HG03095 (cell line): ENCODE data around the gene ABR.

ENCODE experiments used
- ATAC-seq: cut with Tn5 transposase; IDR thresholded peaks from one replicate; pipeline ENCODE4 v1.9.1; 2021; ENCODE audit warnings: moderate library complexity; ENCODE audit not compliant: unreplicated experiment

ABR gene

DNA sequence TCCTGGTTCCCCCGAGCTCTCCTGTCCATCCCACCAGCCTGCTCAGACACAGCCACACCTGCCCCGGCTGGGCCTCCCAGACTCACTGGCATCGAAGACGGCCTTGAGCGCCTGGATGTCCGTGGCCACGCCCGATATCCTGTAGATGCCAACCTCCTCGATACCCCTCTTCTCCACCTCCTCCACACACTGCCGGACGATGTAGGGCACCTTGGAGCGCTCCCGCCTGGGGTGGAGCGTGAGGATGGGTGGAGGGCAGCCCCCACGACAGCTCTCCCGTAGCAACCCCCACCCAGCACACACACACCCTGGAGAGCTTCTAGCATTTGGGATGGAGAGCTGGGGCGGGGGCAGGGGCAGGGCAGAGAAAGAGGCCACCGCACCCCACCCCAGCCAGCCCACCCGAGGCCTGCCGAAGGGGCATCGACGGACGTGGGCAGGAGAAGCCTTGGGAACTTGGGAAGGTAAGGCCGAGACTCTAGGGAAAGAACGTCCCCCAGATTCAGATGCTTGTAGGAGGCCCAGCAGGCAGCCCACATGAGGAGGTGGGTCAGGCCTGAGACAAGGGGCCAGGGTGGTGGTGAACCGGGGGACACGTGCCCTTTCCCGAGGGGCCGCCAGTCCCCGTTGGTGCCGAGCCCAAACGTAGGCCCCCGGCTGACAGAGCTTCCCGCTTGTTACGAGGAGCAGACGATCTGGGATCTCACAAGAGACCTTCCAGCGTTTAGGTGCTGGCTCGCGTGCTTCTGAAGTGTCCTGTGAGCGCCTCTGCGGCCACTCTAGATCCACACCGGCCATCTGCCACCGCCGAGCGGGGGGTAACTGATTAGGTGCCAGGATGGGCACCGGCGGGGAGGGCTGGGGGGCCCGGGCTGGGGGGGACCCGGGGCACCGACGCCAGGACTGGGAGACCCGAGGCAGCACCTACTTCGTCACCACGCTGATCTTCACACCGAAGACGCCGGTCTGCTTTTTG is 167.7 kb downstream of the ABR start:
- no peak for ATAC-seq

DNA sequence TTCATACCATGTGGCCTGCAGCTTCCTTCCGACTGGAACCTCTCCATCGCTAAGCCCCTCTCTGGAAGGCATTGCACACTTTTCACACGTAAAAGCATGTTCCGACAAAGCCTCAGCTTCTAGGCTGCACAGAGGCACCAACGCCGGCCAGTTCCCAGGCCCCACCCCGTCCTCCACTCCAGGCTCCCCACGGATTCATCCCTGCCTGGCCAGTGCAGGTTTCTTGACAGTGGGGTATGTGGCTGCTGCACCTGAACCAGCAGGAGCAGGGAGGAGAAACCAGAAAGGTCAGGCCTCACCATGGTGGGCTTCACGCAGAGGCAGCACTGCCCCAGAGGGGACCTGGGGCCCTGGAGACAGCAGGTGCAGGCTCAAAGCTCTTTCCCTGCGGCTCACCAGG is 168.6 kb downstream of the ABR start:
- ATAC-seq, result no peak

DNA sequence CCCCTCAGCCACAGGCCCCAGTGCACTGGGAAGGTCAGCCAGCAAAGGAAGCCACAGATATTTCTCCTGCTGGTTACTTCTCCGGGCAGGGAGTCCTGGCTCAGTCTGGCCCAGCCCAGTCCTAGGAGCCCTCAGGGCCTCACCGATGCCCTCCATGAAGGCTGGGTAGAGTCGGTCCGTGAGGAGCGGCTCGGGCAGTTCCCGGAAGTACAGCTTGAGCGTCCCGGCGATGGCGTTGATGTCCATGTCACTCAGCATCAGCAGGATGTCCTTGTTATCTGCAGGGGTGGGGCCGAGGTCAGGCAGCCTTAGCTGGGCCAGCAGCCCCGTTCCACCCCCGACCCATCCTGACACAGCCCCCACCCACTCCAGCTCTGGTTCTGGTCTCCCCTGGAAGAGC is 169.2 kb downstream of the ABR start:
- ATAC-seq, result no peak

DNA sequence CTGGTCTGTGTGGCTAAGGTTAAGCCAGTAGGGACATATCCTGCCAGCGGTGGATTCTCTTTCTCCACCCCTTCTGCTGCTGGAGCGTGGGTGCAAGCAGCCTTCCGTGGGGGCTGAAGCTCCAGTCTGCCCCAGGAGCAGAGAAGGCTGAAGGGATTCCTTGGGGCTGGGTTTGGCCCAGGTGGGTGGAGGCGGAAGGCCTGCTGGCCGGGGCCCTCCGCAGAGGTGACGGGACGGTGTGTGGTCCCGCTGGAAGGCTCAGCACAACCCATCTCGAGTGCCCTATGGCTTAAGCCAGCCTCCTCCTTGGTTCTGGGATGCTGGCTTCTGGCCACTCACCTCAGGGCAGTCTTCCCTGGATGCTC is 169.7 kb downstream of the ABR start:
- ATAC-seq, result no peak

DNA sequence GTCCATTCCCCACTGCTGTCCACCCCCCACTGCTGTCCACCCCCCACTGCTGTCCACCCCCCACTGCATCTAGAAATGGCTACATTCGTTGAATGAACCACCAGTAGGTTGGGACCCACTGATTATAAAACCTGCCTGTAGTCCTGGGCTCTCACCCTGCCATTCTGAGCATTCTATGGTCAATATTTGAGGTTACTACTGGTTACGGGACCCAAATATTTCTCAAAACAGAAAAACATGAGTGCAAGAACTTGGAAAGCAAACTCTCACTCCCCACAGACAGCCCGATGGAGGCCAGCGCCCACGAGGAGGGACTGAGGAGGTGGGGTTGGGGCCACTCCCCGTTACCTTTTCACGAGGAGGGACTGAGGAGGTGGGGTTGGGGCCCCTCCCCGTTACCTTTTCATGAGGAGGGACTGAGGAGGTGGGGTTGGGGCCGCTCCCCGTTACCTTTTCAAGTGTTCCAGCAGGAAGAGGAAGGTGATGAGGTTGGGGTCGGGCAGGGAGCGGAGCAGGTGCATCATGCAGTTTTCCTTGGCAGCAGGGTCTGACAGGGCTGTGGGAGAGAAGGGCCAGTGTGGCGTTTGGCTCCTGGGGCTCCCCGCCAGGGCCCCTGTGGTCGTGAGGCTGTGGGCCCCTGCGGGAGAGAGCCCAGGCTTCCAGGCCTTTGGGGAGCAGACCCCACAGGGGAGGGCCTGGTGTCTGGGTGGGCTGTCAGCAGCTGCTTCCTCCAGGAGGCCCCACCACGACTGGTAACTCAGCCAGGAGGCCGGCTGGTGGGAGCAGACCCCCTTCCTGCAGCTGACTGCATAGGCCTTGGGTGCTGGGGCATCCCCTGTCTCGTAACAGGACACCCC is 170.3 kb downstream of the ABR start:
- no peak for ATAC-seq

DNA sequence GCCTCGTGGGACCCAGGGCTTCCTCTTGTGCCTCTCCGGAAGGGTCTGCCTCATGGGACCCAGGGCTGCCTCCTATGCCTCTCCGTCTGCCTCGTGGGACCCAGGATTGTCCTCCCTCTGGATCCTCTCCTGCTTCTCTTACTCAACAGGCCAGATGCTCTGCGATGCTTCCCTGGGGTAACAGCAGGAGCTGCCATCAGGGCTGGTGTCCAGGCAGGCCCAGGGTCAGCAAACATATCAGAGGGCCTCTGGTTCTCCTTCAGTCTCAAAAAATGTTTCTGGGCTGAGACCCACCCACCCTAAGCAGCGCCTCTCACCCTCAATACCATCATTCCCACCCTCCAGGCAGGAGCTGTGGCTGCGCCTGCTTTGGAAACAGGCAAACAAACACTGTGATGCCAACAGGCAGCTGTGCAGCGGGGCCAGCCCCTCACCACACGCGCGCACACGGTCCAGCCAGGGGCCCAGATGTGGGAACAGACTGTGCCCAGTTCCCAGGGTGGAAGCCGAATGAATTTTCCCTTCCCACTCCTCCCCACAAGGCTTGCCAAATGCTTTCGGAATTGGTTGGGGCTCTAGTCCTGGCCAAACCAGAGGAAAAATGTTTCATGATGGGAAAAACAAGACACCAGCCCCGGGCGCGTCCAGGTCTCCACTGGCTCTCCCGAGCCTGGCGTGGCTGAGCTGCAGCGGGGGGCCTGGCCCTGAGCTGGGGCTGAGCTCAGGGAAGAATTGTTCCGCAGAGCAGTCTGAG is 171.6 kb downstream of the ABR start:
- no peak for ATAC-seq

DNA sequence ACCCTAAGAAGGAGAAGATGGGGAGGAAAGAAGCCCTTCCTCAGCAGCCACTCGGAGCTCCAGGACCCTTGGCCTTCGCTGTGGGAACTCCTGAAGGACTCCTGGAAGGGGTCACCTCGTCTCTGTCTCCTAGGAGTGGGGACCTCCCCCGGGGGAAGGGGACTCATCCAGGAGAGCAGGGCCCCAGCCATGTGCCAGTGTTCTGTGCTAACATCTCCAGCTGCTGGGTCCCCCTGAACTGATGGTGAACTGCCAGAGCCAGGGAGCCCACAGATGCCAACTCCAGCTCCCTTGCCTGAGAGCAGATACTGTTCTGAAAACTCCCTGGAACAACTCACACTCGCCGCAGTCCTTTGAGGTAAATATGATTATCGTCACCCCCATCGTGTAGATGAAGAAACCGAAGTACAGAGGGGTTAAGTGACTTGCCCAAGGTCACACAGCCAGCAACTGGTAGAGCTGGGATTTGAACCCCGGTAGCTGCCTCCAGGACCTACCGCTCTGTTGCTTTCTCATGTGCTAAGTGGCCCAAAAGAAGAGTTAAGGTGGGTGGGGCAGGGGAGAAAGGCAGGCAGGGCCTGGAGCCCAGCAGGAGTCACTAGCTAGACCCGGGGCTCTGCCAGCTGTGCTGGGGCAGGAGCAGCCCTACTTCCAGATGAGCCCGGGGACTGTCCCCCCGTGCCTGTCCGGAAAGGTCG is 172.3 kb downstream of the ABR start:
- ATAC-seq, result no peak

DNA sequence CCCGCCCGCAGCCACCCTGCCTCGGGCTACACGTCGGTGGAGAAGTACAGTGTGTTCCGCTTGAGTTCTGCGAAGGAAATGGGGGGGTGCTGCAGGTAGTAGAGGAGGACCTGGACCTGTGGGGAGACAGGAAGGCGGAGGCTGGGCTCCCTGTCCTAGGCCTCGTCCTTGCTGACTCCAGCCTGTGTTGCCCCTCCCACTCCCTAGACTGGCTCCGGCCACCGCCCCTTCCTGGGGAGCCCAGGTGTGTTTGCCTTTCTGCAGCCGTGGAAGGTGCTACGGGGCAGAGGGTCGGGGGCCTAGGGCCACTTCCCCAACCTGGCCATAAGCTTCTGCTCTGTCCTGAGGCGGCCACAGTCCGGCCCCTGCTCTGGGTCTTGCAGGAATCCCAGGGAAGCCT is 173.7 kb downstream of the ABR start:
- no peak for ATAC-seq

DNA sequence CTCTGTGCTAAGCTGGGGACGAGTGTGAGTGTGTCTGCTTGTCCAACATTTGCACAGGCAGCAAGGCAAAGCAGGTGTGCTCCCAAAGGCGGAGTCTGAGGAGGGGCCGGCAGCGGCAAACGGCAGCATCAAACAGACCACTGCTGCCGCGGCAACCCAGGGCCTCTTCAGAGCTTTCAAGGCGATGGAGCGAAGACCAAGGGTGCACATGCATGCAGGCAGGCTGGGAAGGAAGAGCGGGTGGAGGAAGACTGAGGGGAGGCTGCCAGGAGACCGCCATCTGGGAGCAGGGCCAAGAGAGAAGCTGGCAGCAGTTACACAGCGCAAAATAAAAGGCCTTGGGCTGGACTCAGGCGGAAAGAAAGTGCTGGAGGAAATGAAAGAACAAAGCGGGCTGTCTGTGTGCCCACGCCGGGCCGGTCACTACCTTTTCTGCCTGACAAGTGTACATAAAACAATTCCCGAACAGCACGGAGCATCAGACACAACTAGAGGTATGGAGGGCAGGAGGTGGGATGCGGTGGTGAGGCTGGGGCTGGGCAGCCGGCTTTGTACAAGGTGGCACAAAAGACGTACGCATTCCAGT is 174.3 kb downstream of the ABR start:
- ATAC-seq, result no peak

DNA sequence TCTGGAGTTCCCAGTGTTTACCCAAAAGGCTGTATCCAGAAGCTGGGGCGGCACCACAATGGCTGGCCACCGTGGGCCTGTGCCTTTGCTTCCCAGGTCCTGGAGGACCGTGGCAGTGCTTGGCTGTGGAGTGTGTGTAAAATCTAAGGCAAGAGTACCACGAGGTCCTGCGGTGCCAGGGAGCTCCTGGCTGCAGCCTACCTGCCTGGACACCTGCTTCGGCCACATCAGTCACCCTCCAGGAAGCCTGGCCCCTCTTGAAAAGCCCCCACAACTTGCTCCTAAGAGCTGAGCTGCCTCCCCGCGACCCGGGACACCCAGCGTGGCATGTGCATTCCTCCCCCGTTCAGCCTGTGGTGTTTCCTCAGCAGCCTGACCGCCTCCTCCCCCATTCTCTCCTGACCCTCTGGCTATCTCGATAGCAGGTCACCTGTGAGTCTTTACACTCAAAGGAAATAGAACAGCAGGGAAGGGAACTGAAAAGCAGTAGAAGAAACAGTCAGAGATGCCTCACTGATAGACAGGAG is 174.9 kb downstream of the ABR start:
- ATAC-seq, result no peak

DNA sequence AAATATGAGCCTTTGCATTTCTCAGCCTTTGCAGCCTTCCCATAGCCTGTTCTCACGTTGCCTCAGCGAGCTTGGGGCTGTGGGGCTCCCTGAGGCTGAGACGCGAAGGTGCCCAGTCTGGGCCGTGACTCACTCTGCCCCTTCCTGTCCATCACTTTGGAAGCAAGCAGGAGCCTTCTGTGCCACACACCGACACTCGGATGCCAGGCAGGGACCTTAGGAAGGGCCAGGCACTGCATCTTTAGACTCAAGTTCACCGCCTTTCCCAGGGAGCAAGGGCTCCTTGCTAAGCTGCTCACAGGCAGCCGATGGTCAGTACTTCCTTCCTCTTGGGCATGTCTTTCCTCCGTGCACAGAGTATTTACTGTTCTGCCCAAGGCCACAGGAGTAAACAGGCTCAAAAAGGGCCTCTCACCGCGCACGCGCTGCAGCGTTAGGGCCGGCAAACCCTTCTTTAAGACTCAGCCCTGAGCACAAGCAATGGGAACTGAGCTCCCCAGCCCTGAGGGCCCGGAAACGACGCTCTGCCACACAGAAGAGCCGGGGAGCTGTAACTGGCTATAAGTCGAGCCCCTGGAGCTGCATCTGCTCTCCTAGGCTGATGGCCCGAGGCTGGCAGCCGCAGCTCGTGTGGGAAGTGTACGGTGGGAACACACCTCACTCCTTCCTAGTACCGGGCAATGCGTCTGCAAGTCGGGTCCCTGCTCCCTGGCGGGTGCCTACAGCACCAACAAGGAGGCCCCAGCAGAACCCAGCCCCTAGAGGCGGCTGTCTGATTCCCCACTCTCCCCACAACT is 175.6 kb downstream of the ABR start:
- ATAC-seq, result no peak

DNA sequence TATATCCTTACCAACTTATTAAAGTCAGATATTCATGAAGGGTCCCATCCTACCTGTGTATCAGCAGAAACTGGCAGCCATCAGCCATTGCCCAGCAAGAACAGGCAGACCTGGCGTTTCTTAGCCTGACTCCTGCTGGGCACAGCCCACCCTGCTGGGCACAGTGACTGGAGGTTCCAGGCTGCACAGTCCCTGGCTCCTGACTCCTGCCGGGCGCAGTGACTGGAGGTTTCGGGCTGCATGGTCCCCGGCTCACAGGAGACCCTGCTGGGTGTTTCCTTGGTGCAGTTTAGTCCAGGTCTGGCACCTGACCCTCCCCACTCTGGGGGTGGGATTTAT is 176.2 kb downstream of the ABR start:
- ATAC-seq, result no peak

DNA sequence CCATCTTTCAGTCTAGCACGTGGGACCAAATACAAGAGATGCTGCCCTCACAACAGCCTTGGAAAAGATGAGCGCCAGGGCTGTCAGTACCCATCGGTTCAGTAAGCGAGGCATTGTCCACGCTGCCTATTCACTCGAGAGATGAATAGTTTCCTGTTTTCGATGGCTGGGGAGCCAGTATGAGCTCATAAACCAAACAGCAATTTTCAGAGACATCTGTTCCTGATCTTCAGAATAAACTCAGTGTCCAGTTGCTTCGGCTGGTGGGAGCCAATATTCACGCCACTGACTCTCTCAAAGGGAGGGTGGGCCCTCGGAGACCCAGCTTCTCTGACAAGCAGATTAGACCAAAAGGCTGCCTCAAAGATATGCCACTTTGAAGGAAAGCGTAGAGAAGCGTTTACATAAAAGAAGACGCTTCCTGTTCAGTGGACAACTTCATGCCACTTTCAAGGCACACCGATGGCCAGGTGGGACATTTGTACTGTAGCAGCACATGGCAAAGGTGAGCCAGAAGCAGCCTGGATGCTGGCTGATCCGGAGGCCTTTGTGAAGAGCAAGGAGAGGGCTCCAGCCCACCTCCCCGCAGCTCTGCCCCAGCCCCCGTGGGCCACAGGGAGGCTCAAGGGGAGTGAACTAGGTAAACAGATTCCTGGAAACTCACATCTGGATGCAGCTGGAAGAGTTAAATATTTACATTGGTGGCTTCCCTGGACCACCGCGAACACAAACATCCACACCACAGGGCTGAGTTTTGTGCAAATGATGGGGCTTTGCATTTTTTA is 176.8 kb downstream of the ABR start:
- ATAC-seq, result no peak

DNA sequence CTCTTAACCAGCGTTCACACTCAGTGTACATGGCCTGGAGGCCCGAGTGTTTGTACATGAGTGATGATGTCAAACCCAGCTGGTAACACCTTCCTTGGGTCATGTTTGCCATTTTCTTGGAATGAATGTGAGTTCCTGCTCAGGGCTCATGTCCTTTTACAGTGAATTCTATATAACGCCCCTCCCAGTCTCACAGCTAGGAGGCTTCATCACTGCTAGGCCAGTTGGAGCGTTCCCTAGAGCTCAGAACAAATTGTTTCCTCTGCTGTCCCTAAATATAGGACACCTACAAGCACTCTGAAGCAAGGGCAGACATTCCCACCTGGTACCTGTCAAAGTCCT is 177.4 kb downstream of the ABR start:
- no peak for ATAC-seq

DNA sequence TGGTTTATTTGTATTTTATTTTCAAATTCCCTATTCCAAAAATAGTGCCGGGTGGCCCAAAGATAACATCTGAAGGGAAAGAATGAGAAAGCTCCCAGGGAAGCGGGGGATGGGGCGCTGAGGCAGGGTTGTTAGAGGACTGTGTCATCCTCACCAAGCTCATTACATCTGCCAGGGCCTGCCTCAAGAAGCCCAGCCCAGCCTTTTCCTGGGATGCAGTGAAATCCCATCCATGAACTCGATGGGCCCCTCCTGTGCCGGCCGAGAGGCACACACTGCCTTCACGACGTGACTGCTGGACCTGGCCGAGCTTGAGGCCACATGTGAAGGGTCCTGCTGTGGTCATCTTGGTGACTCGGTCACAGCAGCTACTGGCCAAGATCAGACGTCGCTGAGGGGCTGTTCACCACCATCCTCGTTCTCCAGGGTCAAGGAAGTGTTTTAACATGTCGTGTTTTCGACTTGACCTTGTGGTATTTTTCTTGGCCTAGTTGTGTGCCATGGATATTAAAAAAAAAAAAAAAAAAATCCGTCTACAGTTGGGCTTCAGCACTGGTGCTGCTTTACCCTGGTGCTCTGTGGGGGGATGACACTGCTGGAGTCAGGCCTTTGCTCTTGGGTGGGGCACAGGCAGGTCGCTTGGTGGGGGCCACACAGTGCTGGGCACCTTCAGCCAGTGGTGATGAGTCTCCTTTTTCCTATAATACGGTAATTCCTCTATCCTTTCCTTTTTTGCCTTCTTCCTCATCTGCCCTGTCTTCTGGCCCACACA is 178.0 kb downstream of the ABR start:
- no peak for ATAC-seq

DNA sequence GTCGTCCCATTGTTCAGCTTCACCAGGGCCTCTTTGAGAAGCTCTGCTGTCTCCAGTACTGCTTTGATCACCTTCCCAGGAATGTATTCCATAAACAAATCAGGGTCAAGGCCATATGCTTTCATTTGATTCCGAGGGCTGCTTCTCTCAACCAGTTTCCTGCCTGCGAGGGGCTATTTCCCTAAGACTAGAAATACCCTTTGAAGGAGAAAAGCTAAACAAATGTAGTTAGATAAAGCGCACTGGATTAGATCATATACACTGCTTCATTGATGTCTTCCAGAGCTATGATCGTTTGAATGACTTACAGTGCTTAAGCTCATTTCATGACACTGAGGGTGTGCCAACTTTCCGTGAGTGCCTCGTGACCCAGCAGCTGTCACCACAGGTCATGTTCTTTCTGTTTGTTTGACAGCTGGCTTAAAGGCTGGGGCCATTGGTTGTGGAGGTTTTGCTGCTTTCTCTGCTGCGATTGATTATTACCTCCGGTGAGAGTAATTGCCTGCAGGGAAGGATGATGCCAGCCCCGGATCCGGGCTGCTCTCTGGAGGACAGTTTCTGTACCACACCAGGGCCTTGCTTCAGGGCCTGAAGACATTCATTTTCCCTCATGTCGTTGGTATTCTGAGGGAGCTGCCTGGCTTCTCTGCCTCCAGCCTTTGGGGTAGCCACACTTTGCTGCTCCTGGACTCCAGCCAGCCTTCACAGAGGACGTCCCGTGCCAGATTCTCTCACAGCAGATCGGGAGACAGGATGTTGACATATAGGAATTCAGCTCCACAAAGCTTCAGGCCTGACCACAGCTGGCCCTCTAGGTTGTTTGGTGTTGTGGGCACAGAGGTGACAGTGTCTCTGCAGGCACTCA is 179.0 kb downstream of the ABR start:
- ATAC-seq, result no peak

DNA sequence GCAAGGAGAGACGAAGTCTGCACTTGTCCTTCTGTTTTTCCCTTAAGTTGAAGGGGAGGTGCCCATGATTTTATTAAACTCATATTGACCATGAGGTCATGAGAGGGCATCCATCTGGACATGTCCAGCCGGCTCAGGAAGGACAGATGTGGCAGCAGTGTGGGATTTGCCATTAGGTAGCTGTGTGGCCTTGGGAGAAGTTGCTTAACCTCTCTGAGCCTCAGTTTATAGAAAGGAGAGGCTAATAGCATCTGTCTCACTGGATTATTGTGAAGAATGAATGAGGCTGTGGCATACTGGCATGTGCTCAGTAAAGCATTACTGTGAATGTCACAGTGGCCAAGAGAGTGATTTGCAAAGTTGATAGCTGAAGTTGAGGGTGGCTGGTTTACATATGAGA is 181.7 kb downstream of the ABR start:
- ATAC-seq, result no peak
